ENCODE results near the gene TMEM150A. TPM values are rescaled to one million over a fixed set of nuclear protein-coding genes. Genes with fewer than 3 reads are reported as not detected.

Gene TMEM150A
- total RNA-seq, 8 experiments from 2014 or later: 3.6 to 19.8 (median 8.3) TPM

GRCh38 chr2:85585781-85586105, 16.8 kb downstream of the TMEM150A start:
- Histone ChIP-seq H3K4me1 (replicated peaks in 1 of 2) (peaks cover 10 to 12% of the 10 kb centered on the region in 2 donors), H3K27ac (peak overlapping the region in 1 of 2 donors; percentile 26), H3K4me3 (no peak overlapping the region)
- in situ Hi-C loops (cut with MboI; ENCODE audit: low pct_unique_long_range_greater_than_20kb in 2 of 9, low sequenced_read_pairs in 9 of 9, unreplicated experiment in 9 of 9): no loop called here
- WGBS, 10 experiments: 11 to 100% (median 85%) methylated on average over 1 of the region's 1 CpG; no CpG with 5 or more reads in 4 of the 10 experiments
- peak; percentile 4 to 52 (median 30) for ATAC-seq (replicated peaks in 6 of 8)

GRCh38 chr2:85584857-85585780, 17.4 kb downstream of the TMEM150A start:
- peaks cover 10 to 12% of the 10 kb centered on the region in 2 donors for H3K4me1 ChIP-seq (replicated peaks in 1 of 2)
- H3K4me3 ChIP-seq: no peak overlapping the region
- WGBS, 10 experiments: 0 to 100% (median 79%) methylated on average over 1 to 6 of the region's 9 CpGs; no CpG with 5 or more reads in 4 of the 10 experiments
- peak overlapping the region in 1 of 2 donors; percentile 26 for H3K27ac ChIP-seq
- peak; percentile 16 to 84 (median 74) for ATAC-seq (replicated peaks in 6 of 8)
- in situ Hi-C loops (cut with MboI; ENCODE audit: low pct_unique_long_range_greater_than_20kb in 2 of 9, low sequenced_read_pairs in 9 of 9, unreplicated experiment in 9 of 9): no loop called here

GRCh38 chr2:85584354-85584856, 18.1 kb downstream of the TMEM150A start, which contains the start of gene VAMP5:
TSS of gene VAMP5 (plus strand) at chr2:85584431. CDS start at chr2:85584491, 60 bp downstream.
- 10 to 53% (median 35%) methylated on average over 2 to 7 of the region's 52 CpGs; no CpG with 5 or more reads in 5 of the 10 experiments for WGBS, 10 experiments
- H3K27ac ChIP-seq: no peak within 1 kb of the TSS

GRCh38 chr2:85583667-85584353, 18.7 kb downstream of the TMEM150A start:
- Histone ChIP-seq H3K27ac (no peak overlapping the region), H3K4me3 (peak overlapping the region in 2 of 5 donors; percentile 18)
- ATAC-seq (replicated peaks in 6 of 8): peak in 1 of 8 experiments; percentile 5

More at GRCh38 chr2:85584354-85584856, 18.1 kb downstream of the TMEM150A start, which contains the start of gene VAMP5:
- peak; percentile 36 to 81 (median 68) for ATAC-seq (replicated peaks in 6 of 8)
- in situ Hi-C loops (cut with MboI; ENCODE audit: low pct_unique_long_range_greater_than_20kb in 2 of 9, low sequenced_read_pairs in 9 of 9, unreplicated experiment in 9 of 9): no loop called here
- Histone ChIP-seq H3K4me3 (peak within 1 kb of the TSS in 3 of 5 donors; percentile 11 to 18 (median 18)), H3K4me1 (replicated peaks in 1 of 2) (peaks cover 12 to 14% of the 10 kb centered on the region in 2 donors)

GRCh38 chr2:85582492-85582891, 20.0 kb downstream of the TMEM150A start:
- peaks cover 12 to 28% of the 10 kb centered on the region in 2 donors for H3K4me1 ChIP-seq (replicated peaks in 1 of 2)
- WGBS, 10 experiments: 33 to 86% (median 70%) methylated on average over 1 of the region's 1 CpG; no CpG with 5 or more reads in 4 of the 10 experiments
- no peak for ATAC-seq (replicated peaks in 6 of 8)

More at GRCh38 chr2:85583667-85584353, 18.7 kb downstream of the TMEM150A start:
- 35 to 100% (median 69%) methylated on average over 1 to 8 of the region's 16 CpGs; no CpG with 5 or more reads in 2 of the 10 experiments for WGBS, 10 experiments
- peaks cover 12 to 20% of the 10 kb centered on the region in 2 donors for H3K4me1 ChIP-seq (replicated peaks in 1 of 2)
- in situ Hi-C loops (cut with MboI; ENCODE audit: low pct_unique_long_range_greater_than_20kb in 2 of 9, low sequenced_read_pairs in 9 of 9, unreplicated experiment in 9 of 9): no loop called here

GRCh38 chr2:85580206-85580605, 22.3 kb downstream of the TMEM150A start:
- no peak for ATAC-seq (replicated peaks in 6 of 8)
- 30 to 93% (median 80%) methylated on average over 1 to 3 of the region's 3 CpGs; no CpG with 5 or more reads in 6 of the 10 experiments for WGBS, 10 experiments
- H3K4me3 ChIP-seq: no peak overlapping the region
- H3K4me1 ChIP-seq (replicated peaks in 1 of 2): peaks cover 4 to 24% of the 10 kb centered on the region in 2 donors
- no peak overlapping the region for H3K27ac ChIP-seq
- in situ Hi-C loops (cut with MboI; ENCODE audit: low pct_unique_long_range_greater_than_20kb in 2 of 9, low sequenced_read_pairs in 9 of 9, unreplicated experiment in 9 of 9): no loop called here

More at GRCh38 chr2:85582492-85582891, 20.0 kb downstream of the TMEM150A start:
- in situ Hi-C loops (cut with MboI; ENCODE audit: low pct_unique_long_range_greater_than_20kb in 2 of 9, low sequenced_read_pairs in 9 of 9, unreplicated experiment in 9 of 9): no loop called here
- H3K4me3 ChIP-seq: no peak overlapping the region
- no peak overlapping the region for H3K27ac ChIP-seq

- H3K27ac ChIP-seq: no peak overlapping the region
- peaks cover 0 to 17% of the 10 kb centered on the region in 2 donors for H3K4me1 ChIP-seq (replicated peaks in 1 of 2)
- H3K4me3 ChIP-seq: no peak overlapping the region
- in situ Hi-C loops (cut with MboI; ENCODE audit: low pct_unique_long_range_greater_than_20kb in 2 of 9, low sequenced_read_pairs in 9 of 9, unreplicated experiment in 9 of 9): no loop called here
- WGBS, 10 experiments: 25 to 100% (median 50%) methylated on average over 1 to 6 of the region's 6 CpGs; no CpG with 5 or more reads in 3 of the 10 experiments
- peak in 5 of 8 experiments; percentile 19 to 69 (median 32) for ATAC-seq (replicated peaks in 6 of 8)
Measured at GRCh38 chr2:85579266-85579935, 23.1 kb downstream of the TMEM150A start.

GRCh38 chr2:85578243-85579180, 24.0 kb downstream of the TMEM150A start:
- 43 to 89% (median 61%) methylated on average over 1 to 10 of the region's 19 CpGs for WGBS, 10 experiments
- Histone ChIP-seq H3K27ac (no peak overlapping the region), H3K4me1 (replicated peaks in 1 of 2) (peaks cover 0 to 17% of the 10 kb centered on the region in 2 donors), H3K4me3 (no peak overlapping the region)
- in situ Hi-C loops (cut with MboI; ENCODE audit: low pct_unique_long_range_greater_than_20kb in 2 of 9, low sequenced_read_pairs in 9 of 9, unreplicated experiment in 9 of 9): no loop called here
- peak in 2 of 8 experiments; percentile 33 to 77 for ATAC-seq (replicated peaks in 6 of 8)

- no peak within 1 kb of the TSS for H3K4me3 ChIP-seq
- in situ Hi-C loops (cut with MboI; ENCODE audit: low pct_unique_long_range_greater_than_20kb in 2 of 9, low sequenced_read_pairs in 9 of 9, unreplicated experiment in 9 of 9): no loop called here
- WGBS, 10 experiments: 85 to 100% (median 100%) methylated on average over 1 to 5 of the region's 19 CpGs; no CpG with 5 or more reads in 6 of the 10 experiments
- H3K27ac ChIP-seq: no peak within 1 kb of the TSS
- peaks cover 0 to 17% of the 10 kb centered on the region in 2 donors for H3K4me1 ChIP-seq (replicated peaks in 1 of 2)
- peak in 3 of 8 experiments; percentile 21 to 61 (median 23) for ATAC-seq (replicated peaks in 6 of 8)
Measured at GRCh38 chr2:85577386-85578242, 24.9 kb downstream of the TMEM150A start, which contains the start of gene VAMP8. TSS of gene VAMP8 (plus strand) at chr2:85577586. CDS start at chr2:85577647, 61 bp downstream.

- WGBS, 10 experiments: 20 to 100% (median 82%) methylated on average over 1 to 2 of the region's 3 CpGs; no CpG with 5 or more reads in 4 of the 10 experiments
- no peak overlapping the region for H3K27ac ChIP-seq
- H3K4me3 ChIP-seq: no peak overlapping the region
- H3K4me1 ChIP-seq (replicated peaks in 1 of 2): peaks cover 0 to 17% of the 10 kb centered on the region in 2 donors
- in situ Hi-C loops (cut with MboI; ENCODE audit: low pct_unique_long_range_greater_than_20kb in 2 of 9, low sequenced_read_pairs in 9 of 9, unreplicated experiment in 9 of 9): no loop called here
- no peak for ATAC-seq (replicated peaks in 6 of 8)
Measured at GRCh38 chr2:85577063-85577385, 25.5 kb downstream of the TMEM150A start.

GRCh38 chr2:85575739-85576138, 26.8 kb downstream of the TMEM150A start:
- Histone ChIP-seq H3K27ac (no peak overlapping the region), H3K4me1 (replicated peaks in 1 of 2) (peaks cover 0 to 17% of the 10 kb centered on the region in 2 donors), H3K4me3 (no peak overlapping the region)
- in situ Hi-C loops (cut with MboI; ENCODE audit: low pct_unique_long_range_greater_than_20kb in 2 of 9, low sequenced_read_pairs in 9 of 9, unreplicated experiment in 9 of 9): no loop called here
- 67 to 100% (median 87%) methylated on average over 3 to 8 of the region's 8 CpGs; no CpG with 5 or more reads in 2 of the 10 experiments for WGBS, 10 experiments
- ATAC-seq (replicated peaks in 6 of 8): no peak

All from motor neuron (in vitro differentiated cells).